ENCODE measurements around the gene TSHB.

The TSHB gene

GRCh38 chr1:115062542-115063004, 32.9 kb downstream of the TSHB start:
- peak; percentile 82 to 86 for DNase-seq

DNA sequence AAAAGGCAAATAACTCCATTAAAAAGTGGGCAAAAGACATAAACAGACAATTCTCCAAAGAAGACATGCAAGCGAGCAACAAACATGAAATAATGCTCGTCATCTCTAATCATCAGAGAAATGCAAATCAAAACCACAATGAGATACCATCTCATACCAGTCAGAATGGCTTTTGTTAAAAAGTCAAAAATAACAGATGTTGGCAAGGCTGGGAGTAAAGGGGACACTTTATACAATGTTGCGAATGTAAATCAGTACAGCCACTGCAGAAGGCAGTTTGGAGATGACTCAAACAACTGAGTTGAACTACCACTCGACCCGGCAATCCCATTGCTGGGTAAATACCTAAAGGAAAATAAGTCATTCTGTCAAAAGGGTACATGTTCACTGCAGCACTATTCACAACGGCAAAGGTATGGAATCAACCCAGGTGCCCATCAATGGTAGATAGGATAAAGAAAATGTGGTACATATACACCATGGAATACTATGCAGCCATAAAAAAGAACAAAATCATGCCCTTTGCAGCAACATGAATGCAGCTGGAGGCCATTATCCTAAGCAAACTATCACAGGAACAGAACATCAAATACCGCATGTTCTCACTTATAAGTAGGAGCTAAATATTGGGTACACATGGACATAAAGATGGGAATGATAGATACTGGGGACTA, 33.7 kb downstream of the TSHB start:
- no peak for DNase-seq

GRCh38 chr1:115064461-115064860, 34.8 kb downstream of the TSHB start:
- no peak for DNase-seq

DNA sequence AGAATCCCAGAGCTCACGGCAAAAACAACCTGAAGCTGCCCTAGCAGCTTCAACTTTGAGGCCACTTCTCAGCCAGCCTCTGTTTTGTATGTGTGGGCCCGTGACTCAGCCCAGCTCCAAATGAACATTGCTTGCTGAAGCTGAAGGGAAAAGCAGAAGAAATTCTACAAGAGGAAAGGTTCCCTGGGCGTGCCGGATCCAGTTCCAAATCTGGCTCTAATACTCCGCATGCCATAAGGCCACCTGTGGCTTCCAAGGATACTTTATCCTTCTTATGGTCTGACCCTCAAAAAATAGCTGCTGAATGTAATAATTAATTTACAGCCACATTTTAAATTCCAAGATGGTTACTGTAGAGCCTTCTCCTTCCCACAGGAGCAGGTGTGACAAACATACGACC, 35.4 kb downstream of the TSHB start:
- no peak for DNase-seq

DNA sequence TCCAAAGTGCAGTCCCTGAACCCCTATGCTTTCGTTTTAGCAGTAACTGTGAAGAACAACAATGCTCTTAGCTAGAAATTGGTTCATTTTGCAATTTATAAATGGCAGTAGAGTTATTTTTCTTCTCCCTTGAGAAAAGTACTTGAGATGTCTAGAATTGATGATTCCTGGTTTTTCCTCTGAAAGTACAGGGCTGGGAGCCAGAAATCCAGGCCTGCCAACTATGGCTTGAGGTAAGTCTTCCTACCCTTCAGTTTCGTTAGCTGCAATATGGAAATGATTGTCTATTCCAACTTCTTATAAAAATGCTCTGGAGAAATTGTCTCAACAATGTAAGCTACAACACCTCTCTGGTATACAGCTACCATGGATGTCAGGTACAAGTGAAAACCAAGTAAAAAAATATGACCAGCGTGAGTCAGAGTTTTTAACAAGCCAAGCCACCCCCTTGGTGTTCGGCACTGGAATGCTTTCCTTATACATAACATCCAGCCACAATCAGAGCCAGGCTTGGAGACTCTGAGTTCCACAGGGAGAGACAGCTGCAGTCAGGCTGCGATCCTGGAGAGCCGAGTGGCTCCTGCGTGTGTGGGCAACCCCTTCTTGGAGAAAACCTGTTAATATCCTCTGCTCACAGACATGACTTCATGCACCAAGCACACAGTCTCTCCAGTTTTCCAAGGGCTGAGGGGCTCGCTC, 37.7 kb downstream of the TSHB start:
- DNase-seq, result no peak

DNA sequence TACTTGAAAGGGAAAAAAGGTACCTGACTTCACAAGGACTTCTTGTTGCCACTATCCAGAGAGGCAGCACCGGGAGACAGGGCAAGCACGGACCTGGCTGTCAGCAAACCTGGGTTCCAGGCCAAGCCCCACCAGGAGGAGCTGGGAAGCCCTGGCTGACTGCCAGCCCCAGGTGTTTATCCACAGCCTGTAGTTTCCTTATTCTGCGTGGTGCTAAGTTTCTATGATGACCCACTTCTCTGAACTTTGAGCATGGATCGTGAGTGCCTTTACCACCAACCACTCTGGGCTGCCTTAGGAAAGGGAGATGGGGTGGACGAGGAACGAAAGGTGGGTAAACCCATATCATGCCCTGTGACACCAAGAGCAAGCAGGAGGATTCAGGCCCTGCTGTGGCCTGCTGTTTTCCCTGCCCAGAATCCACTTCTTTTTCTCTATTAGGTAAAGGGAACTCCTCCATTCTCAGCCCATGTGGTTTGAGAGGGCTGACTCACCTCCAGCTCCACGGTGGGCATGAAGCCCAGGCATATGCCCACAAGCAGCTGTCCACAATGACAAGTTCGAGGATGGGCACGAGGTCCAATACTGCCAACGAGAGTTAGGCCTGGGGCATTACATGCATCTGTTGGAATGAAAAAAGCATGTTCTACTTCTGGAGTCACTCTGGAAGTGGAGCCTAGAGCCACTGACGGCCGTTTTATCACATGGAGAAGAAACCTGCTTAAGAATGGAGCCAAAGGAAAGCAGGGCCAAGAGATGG, 39.4 kb downstream of the TSHB start:
- DNase-seq, result no peak

DNA sequence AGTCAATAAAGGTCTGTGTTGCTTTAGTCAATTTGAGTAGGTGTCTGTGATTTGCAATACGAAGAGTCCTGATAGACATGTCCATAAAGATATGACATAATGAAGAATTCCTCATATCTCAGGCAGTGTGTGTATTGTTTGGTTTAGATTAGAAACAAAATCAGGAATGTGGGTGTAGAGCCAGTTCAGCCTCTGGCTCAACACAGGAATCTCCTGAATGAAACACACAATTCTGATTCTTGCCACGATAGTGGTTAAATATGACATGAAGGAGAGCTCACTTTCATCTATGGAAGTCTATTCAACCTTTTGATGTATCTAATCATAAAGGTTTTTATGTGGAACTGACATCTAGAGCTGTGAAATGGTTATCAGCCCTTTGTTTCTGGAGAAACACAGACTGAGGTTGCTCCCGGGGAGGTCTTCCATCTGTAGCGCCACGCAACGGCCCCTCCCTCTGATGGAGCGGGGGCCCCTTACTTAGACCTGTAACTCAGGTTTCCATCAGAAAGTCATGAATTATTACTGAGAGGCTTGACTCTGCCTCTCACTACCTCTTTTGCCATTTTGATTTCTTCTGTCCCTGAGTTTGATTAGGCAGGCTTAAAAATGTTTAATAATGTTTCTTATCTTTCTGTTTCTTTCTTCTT, 40.2 kb downstream of the TSHB start:
- DNase-seq, result no peak

DNA sequence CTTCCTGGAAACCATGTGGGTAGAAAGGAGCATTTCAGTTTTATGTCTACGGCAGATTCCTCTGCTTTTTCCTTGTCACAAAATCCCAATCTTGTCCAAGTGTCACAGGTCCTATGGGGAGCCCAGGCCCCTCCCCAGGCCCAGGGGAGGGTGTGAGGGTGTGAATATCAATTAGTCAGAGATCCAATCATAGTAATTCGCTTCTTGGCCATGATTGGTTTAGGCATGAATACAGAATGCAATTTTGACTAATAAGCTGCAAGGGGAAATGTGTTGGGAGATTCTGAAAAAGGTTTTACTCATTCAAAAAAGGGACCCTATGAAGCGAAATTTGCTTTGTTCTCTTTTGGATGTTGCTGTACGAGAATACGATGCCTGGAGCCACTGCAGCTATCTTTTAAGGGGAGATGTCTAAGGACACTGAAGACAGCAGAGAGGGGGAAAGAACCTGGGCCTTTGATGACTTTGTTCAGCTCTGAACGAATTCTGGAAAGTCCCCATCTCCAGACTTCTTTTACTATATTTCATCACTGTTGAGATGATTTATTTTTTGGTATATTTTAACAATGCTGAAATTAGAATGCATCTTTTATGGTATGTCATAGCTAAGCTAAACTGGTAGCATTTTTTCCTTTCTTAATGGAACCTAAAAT, 41.5 kb downstream of the TSHB start:
- no peak for DNase-seq

GRCh38 chr1:115073298-115074087, 43.9 kb downstream of the TSHB start:
- DNase-seq, result peak in 1 of 2 experiments; percentile 31

DNA sequence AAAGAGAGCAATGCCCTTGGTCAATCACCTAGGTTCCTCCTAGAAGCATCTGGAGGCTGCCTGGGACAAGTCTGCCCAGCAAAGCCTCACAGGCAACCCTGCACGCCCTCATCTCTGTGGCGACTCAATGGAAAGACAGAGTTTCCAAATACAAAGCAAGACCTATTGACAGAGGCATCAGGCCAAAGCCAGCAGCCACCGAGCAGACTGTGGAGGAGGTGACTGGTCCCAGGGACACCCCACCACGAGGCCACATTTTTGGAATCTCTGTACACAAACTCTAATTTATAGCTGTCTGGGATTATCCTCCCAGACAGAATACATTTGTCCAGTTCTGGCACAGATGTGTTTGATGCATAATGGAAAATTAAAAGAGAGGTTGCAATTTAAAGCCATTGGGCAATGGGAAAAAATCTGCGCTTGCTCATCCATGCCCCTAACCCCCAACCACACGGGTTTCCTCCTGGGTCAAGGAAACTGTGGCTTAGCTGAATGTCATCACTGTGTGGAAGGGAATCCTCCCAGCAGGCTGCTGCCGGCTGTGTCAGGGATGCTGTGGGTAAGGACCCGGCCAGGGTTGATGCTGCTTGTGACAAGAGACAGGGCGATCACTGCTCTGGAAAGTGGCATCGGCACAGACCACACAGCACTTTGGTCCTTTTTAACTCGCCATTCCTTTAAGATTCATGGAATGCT, 45.4 kb downstream of the TSHB start:
- DNase-seq, result no peak

DNA sequence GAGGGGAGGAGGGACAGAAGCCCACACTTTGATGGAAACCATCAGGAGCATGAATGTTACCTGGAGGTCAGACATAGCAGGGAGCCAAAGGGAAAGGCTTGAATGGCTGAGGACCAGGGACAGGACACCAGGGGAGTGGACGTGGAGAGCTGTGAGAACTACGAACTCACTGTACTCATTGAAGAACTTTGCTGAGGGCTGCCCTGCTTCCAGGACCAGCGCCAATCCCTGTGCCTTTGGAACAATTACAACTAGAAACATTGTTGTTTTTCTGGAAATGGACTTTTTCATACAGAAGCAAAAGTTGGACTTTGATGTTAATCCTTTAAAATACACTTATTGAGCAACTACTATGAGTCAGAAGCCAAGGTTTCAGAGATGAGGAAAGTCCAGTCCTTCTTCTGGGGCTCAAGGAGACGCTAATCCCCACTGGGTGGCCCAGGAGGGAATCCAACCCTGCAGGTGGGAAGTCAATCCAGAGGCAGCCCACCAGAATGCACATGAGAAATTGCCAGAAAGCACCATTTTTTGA, 46.8 kb downstream of the TSHB start:
- DNase-seq, result no peak

DNA sequence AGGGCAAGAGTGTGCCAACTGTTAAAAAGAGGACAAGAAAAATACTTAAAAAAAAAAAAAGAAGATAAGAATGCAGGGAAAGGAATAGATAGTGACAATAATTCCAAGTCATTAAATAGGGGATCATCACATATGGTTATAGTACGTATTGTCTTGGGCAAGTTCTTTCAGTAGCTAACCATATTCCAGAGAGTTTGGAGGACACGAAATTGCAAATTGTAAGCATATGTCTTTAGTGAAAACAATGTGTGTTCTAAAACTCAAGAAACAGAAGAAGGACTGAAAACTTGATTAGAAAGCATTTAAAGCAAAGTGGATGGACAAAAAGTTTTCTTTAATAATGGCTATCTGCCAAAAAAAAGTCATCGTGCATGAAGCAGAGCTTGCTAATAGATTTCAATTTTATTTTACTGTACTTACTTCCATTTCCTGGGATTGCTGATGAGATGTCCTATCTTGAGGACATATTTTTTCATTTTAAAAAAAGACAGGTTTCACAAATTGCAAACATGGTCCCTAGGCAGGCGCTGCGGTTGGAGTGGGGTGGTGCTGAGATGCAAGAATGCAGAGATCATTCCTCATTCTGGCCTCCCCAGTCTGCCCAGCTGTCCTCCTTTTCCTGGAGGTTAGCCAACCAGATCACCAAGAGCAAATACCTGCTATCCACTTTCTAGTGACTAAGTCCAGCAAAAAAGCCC, 47.8 kb downstream of the TSHB start:
- DNase-seq, result no peak

DNA sequence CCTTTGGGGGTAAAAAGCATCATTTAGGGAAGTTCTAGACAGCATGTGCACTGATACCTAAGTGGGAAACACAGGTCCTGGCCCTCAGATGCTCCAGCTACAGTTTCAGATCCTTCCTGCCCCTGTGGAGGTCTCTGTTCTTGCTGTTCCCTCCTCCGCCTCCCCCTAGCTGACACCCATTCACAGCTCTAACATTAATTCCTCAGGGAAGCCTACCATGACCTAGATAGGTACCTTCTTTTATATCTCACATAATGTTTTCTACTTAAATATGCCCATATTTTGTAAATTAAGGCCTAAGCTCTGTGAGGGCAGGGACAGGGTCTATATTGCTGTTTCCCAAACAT, 48.3 kb downstream of the TSHB start:
- no peak for DNase-seq

GRCh38 chr1:115078708-115079107, 49.1 kb downstream of the TSHB start:
- no peak for DNase-seq

DNA sequence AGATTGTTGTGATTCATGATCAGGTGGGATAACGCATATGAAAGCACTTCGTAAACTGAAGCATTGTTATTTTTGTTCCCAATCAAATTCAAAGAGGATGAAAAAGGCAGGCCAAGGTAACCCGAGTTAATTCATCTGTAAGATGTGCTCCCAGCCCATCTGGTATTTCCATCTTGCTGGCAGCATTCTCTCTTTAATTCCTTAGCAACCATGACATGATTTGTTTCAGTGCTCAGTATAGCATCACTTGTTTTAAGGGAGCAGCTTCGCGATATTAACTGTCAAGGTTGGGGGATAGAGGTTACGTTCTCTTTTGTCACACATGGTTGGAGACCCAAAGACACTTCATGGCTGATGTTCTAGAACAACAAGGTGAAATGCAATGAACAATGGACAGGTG, 53.3 kb downstream of the TSHB start:
- no peak for DNase-seq
